Measurements from ENCODE around the gene TFCP2L1.

DNA sequence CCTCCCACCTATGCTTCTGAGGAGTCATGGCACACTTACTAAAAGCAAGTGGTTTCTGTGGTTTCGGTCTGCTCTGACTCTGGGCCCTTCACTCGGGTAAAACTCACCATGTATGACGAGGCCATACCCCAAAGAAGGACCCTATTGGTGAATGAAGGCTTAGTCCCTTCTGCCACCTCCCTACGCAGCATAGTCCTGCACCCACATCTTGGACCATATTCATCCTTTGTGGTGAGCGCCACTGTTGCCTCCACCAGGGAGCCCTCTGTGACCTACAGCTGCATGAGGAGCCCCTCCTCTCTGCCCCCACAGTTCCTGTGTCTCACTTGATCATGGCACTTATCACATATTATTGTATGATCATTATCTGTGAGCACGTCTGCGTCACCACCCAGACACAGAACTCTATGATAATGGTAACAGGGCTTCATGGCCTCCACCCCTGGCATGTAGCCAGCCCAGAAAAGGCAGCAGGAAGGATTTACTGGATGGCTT is 113.3 kb downstream of the TFCP2L1 start:
- TF ChIP-seq GATA2 (IDR thresholded peaks at IDR 0.05; ENCODE audit: low read depth, low read length) (peak; percentile 67), GATA3 (IDR thresholded peaks at IDR 0.05; ENCODE audit: low read depth, low read length) (no peak)
